PFSK-1 (cell line): Measurements from ENCODE around the gene KANK4.

Experiments
- FOXP2 ChIP-seq: optimal IDR thresholded peaks from 2 replicates; pipeline ENCODE3; 2011; ENCODE audit warnings: borderline replicate concordance, control low read depth, inconsistent platforms; ENCODE audit not compliant: insufficient read depth; ENCODE audit errors: extremely low read length, extremely low read depth
- POLR2AphosphoS5 ChIP-seq: IDR thresholded peaks from 2 replicates; pipeline ENCODE4 v1.6.1; 2012; ENCODE audit warnings: low read depth, mild to moderate bottlenecking, control low read depth, low read length, moderate library complexity
- SIN3A ChIP-seq: IDR thresholded peaks from 2 replicates; pipeline ENCODE4 v1.6.1; 2012; ENCODE audit warnings: mild to moderate bottlenecking, low read length, moderate library complexity, borderline replicate concordance; ENCODE audit not compliant: insufficient read depth
- TAF1 ChIP-seq: IDR thresholded peaks from 2 replicates; pipeline ENCODE4 v1.6.1; 2012; ENCODE audit warnings: low read length, control low read depth, borderline replicate concordance; ENCODE audit not compliant: insufficient read depth
- TF ChIP-seq, protein P1 (sequence below), 2 experiments: IDR thresholded peaks; 2 replicates each; pipeline versions ENCODE4 v1.6.1 to v1.8.0; 2011 to 2012; ENCODE audit warnings: low read depth in 2 of 2, low read length in 2 of 2, control low read depth in 1 of 2, inconsistent platforms in 1 of 2, mild to moderate bottlenecking in 1 of 2, moderate library complexity in 1 of 2; ENCODE audit not compliant: insufficient read depth in 1 of 2

KANK4 gene

DNA sequence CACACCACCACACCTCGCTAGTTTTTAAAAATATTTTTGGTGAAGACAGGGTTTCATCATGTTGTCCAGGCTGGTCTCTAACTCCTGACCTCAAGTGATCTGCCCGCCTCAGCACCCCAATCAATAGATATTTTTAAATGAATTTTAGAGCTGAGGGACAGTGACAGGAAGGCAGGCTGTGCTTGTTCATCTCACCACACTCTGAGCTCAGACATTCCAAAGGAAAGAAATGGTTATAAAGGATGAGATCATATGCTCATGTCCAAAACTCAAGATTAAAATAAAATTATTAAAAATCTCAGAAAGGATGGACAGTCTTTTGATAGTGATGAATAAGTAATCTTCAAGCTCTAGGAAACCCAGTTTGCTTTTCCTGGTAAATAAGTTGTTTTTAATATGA, 83.7 kb downstream of the KANK4 start:
- no peak for TF ChIP-seq SIN3A
- no peak for TF ChIP-seq FOXP2
- no peak for TF ChIP-seq POLR2AphosphoS5
- no peak for TF ChIP-seq TAF1
- TF ChIP-seq, protein P1, sequence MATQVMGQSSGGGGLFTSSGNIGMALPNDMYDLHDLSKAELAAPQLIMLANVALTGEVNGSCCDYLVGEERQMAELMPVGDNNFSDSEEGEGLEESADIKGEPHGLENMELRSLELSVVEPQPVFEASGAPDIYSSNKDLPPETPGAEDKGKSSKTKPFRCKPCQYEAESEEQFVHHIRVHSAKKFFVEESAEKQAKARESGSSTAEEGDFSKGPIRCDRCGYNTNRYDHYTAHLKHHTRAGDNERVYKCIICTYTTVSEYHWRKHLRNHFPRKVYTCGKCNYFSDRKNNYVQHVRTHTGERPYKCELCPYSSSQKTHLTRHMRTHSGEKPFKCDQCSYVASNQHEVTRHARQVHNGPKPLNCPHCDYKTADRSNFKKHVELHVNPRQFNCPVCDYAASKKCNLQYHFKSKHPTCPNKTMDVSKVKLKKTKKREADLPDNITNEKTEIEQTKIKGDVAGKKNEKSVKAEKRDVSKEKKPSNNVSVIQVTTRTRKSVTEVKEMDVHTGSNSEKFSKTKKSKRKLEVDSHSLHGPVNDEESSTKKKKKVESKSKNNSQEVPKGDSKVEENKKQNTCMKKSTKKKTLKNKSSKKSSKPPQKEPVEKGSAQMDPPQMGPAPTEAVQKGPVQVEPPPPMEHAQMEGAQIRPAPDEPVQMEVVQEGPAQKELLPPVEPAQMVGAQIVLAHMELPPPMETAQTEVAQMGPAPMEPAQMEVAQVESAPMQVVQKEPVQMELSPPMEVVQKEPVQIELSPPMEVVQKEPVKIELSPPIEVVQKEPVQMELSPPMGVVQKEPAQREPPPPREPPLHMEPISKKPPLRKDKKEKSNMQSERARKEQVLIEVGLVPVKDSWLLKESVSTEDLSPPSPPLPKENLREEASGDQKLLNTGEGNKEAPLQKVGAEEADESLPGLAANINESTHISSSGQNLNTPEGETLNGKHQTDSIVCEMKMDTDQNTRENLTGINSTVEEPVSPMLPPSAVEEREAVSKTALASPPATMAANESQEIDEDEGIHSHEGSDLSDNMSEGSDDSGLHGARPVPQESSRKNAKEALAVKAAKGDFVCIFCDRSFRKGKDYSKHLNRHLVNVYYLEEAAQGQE (IDR thresholded peaks at IDR 0.05; ENCODE audit: insufficient read depth in 1 of 2, low read depth in 2 of 2, low read length in 2 of 2) = no peak

DNA sequence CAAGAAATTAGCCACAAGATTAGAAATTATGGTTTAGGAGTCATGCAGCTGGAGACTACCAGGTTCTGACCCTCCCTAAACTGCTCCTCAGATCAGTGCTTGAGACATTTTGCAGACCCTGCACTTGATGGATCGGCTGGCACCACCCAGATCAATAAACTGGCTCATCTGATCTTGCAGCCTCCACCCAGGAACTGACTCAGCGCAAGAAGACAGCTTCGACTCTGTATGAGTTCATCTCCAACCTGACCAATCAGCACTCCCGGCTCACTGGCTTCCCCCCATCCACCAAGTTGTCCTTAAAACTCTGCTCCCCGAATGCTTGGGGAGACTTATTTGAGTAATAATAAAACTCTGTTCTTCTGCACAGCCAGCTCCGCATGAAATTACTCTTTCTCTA, 84.5 kb downstream of the KANK4 start:
- TF ChIP-seq, protein P1 (IDR thresholded peaks at IDR 0.05; ENCODE audit: insufficient read depth in 1 of 2, low read depth in 2 of 2, low read length in 2 of 2) = no peak
- TF ChIP-seq POLR2AphosphoS5 (no peak), SIN3A (no peak), FOXP2 (no peak), TAF1 (no peak)

- TF ChIP-seq, protein P1 (IDR thresholded peaks at IDR 0.05; ENCODE audit: insufficient read depth in 1 of 2, low read depth in 2 of 2, low read length in 2 of 2) = no peak
- TF ChIP-seq POLR2AphosphoS5 (no peak), TAF1 (no peak), FOXP2 (no peak), SIN3A (no peak)
These were observed 85.2 kb downstream of the KANK4 start for GRCh38 chr1:62233926-62234450.

- no peak for TF ChIP-seq TAF1
- no peak for TF ChIP-seq POLR2AphosphoS5
- TF ChIP-seq FOXP2 = no peak
- TF ChIP-seq, protein P1 (IDR thresholded peaks at IDR 0.05; ENCODE audit: insufficient read depth in 1 of 2, low read depth in 2 of 2, low read length in 2 of 2) = no peak
- TF ChIP-seq SIN3A = no peak
These were observed 86.4 kb downstream of the KANK4 start for GRCh38 chr1:62232871-62233278.

DNA sequence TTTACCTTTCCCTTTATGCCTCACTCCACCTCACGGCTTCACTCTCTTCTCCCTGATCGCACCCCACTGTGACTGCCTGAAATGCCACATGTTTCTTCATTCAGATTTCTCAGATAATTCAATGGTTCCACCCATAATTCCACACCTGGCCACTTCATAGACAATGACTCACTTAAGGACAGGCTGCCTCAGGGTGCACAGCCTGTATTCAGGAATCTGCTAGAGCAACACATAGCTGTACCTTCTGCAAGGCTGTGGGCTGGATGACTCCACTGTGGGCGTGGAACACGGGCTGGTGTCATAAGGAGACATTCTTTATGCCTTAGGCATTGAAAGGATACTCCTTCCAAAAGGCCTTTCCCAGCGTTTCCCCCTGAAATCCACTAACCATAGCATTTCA, 88.5 kb downstream of the KANK4 start:
- TF ChIP-seq POLR2AphosphoS5 (no peak), TAF1 (no peak), SIN3A (no peak), FOXP2 (no peak)
- TF ChIP-seq, protein P1 (IDR thresholded peaks at IDR 0.05; ENCODE audit: insufficient read depth in 1 of 2, low read depth in 2 of 2, low read length in 2 of 2) = no peak
